ENCODE results near the gene MACROD2. TPM values are rescaled to one million over a fixed set of nuclear protein-coding genes. Genes with fewer than 3 reads are reported as not detected.

MACROD2 gene
- total RNA-seq, 1 donor from 2014 or later = 6.7 TPM

DNA sequence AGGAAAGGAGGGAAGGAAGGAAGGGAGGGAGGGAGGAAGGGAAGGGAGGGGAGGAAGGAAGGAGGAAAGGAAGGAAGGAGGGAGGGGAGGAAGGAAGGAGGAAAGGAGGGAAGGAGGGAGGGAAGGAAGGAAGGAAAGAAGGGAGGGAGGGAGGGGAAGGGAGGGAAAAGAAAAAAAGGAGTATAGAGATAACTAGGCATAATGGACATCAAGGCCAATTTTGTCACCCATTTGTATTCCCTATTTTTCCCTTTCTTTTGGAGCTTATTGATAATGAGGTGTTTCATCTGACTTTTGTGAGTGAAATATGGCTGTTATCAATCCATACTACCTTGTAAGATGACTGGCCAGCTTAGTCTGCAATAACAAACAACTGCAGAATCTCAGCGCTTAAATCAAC is 624.1 kb downstream of the MACROD2 start:
- TF ChIP-seq, protein P1, sequence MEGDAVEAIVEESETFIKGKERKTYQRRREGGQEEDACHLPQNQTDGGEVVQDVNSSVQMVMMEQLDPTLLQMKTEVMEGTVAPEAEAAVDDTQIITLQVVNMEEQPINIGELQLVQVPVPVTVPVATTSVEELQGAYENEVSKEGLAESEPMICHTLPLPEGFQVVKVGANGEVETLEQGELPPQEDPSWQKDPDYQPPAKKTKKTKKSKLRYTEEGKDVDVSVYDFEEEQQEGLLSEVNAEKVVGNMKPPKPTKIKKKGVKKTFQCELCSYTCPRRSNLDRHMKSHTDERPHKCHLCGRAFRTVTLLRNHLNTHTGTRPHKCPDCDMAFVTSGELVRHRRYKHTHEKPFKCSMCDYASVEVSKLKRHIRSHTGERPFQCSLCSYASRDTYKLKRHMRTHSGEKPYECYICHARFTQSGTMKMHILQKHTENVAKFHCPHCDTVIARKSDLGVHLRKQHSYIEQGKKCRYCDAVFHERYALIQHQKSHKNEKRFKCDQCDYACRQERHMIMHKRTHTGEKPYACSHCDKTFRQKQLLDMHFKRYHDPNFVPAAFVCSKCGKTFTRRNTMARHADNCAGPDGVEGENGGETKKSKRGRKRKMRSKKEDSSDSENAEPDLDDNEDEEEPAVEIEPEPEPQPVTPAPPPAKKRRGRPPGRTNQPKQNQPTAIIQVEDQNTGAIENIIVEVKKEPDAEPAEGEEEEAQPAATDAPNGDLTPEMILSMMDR (conservative IDR thresholded peaks at IDR 0.05) = no peak
- no peak overlapping the region for H3K4me3 Mint-ChIP-seq
- no peaks in the 10 kb centered on the region for H3K27me3 Mint-ChIP-seq

DNA sequence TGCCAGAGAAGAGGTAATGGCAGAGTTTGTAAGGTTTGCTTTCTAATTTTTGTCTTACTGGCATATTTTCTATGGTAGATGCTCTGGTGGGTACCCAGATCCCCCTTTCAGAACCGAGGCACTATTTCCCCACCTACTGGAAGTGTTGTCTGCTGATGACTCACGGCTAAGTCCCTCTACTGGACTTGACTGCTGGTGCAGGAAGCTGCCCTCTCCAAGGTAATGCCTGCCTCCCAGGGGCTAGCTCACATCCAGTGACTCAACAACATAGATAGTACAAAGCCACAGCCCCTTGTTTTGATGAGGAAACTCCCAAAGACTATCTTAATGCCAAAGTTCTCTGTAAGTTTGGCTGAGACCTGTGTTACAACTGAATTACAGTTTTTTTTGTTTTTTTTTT is 627.5 kb downstream of the MACROD2 start:
- DNase-seq (ENCODE audit: extremely low spot score, unreplicated experiment) = no peak

More for the DNA sequence above, 624.1 kb downstream of the MACROD2 start:
- H3K27ac Mint-ChIP-seq = no peak overlapping the region
- H3K36me3 Mint-ChIP-seq = peaks cover 4% of the 10 kb centered on the region
- peaks cover 20% of the 10 kb centered on the region for H3K4me1 Mint-ChIP-seq (ENCODE audit: unreplicated experiment)
- H3K9me3 Mint-ChIP-seq = peaks cover 9% of the 10 kb centered on the region
- DNase-seq (ENCODE audit: extremely low spot score, unreplicated experiment) = no peak

GRCh38 chr20:14631011-14631410 is 635.7 kb downstream of the MACROD2 start:
- Mint-ChIP-seq H3K27ac (no peak overlapping the region), H3K4me3 (no peak overlapping the region), H3K27me3 (peaks cover 6% of the 10 kb centered on the region), H3K36me3 (peaks cover 9% of the 10 kb centered on the region), H3K9me3 (peaks cover 14% of the 10 kb centered on the region), H3K4me1 (ENCODE audit: unreplicated experiment) (peaks cover 19% of the 10 kb centered on the region)
- TF ChIP-seq, protein P1 (conservative IDR thresholded peaks at IDR 0.05) = no peak
- DNase-seq (ENCODE audit: extremely low spot score, unreplicated experiment) = no peak

More for the DNA sequence above, 627.5 kb downstream of the MACROD2 start:
- Mint-ChIP-seq H3K27me3 (no peaks in the 10 kb centered on the region), H3K27ac (no peak overlapping the region), H3K9me3 (no peaks in the 10 kb centered on the region), H3K36me3 (no peaks in the 10 kb centered on the region), H3K4me1 (ENCODE audit: unreplicated experiment) (peaks cover 11% of the 10 kb centered on the region), H3K4me3 (no peak overlapping the region)
- TF ChIP-seq, protein P1 (conservative IDR thresholded peaks at IDR 0.05) = no peak

- Mint-ChIP-seq H3K36me3 (peaks cover 12% of the 10 kb centered on the region), H3K27ac (no peak overlapping the region), H3K4me3 (no peak overlapping the region), H3K4me1 (ENCODE audit: unreplicated experiment) (peaks cover 19% of the 10 kb centered on the region), H3K27me3 (peaks cover 9% of the 10 kb centered on the region), H3K9me3 (peaks cover 14% of the 10 kb centered on the region)
- no peak for DNase-seq (ENCODE audit: extremely low spot score, unreplicated experiment)
- TF ChIP-seq, protein P1 (conservative IDR thresholded peaks at IDR 0.05) = no peak
These were observed 637.6 kb downstream of the MACROD2 start for GRCh38 chr20:14632906-14633305.

- Mint-ChIP-seq H3K27ac (no peak overlapping the region), H3K27me3 (peaks cover 9% of the 10 kb centered on the region), H3K36me3 (peaks cover 12% of the 10 kb centered on the region), H3K4me3 (no peak overlapping the region), H3K4me1 (ENCODE audit: unreplicated experiment) (peaks cover 19% of the 10 kb centered on the region), H3K9me3 (peaks cover 14% of the 10 kb centered on the region)
- DNase-seq (ENCODE audit: extremely low spot score, unreplicated experiment) = no peak
- TF ChIP-seq, protein P1 (conservative IDR thresholded peaks at IDR 0.05) = no peak
These were observed 638.2 kb downstream of the MACROD2 start for GRCh38 chr20:14633507-14633906.

DNA sequence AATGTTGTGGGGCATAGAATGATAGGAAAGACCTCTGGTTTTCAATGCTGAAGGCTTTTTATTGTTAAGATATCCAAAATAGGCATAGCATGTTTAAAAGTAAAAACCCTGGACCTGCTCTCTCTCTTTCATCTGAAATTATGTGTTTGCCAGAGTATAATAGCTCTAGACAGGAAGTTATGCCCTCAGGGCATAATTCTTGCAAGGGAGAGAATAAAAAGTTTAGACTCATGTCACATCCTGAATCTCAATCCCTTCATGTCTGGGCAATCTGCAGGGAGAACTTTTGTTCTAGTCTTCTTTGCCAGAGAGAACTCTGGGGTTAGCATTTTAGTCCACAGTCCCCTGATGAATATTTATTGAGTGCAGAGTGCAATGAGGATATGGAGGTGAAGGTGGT is 639.3 kb downstream of the MACROD2 start:
- peaks cover 19% of the 10 kb centered on the region for H3K4me1 Mint-ChIP-seq (ENCODE audit: unreplicated experiment)
- H3K27me3 Mint-ChIP-seq = peaks cover 9% of the 10 kb centered on the region
- peaks cover 14% of the 10 kb centered on the region for H3K9me3 Mint-ChIP-seq
- TF ChIP-seq, protein P1 (conservative IDR thresholded peaks at IDR 0.05) = no peak
- no peak for DNase-seq (ENCODE audit: extremely low spot score, unreplicated experiment)
- H3K36me3 Mint-ChIP-seq = peaks cover 15% of the 10 kb centered on the region
- H3K27ac Mint-ChIP-seq = no peak overlapping the region
- peak overlapping the region; percentile 42 for H3K4me3 Mint-ChIP-seq
